Osteoblast (primary cell): Measurements from ENCODE around the gene CCDC24. TPM values are rescaled to one million over a fixed set of nuclear protein-coding genes. Genes with fewer than 3 reads are reported as not detected.

Experiments
- DNase-seq: peaks from one replicate; pipeline ENCODE4 v3.0.0; 2011; ENCODE audit warnings: low spot score, mixed read lengths; ENCODE audit not compliant: insufficient read length; ENCODE audit errors: missing footprints
- H2AFZ ChIP-seq: 2 replicates; pipeline ENCODE4 v1.6.0; 2011; ENCODE audit warnings: mild to moderate bottlenecking, low read length
- H3K27ac ChIP-seq: 2 replicates; pipeline ENCODE4 v1.5.1; 2011; ENCODE audit warnings: mild to moderate bottlenecking, low read depth, low read length, moderate library complexity
- H3K27me3 ChIP-seq: 2 replicates; pipeline ENCODE4 v1.6.0; 2012; ENCODE audit warnings: mild to moderate bottlenecking, control low read depth, inconsistent platforms, low read length, moderate library complexity; ENCODE audit not compliant: insufficient read depth
- H3K36me3 ChIP-seq: 2 replicates; pipeline ENCODE4 v1.5.1; 2011; ENCODE audit warnings: mild to moderate bottlenecking, low read length, control low read depth, moderate library complexity; ENCODE audit not compliant: insufficient read depth
- H3K4me1 ChIP-seq: 2 replicates; pipeline ENCODE4 v1.5.1; 2011; ENCODE audit warnings: mild to moderate bottlenecking, low read length, control low read depth, moderate library complexity; ENCODE audit not compliant: insufficient read depth
- H3K4me2 ChIP-seq: 2 replicates; pipeline ENCODE4 v1.6.0; 2011; ENCODE audit warnings: mild to moderate bottlenecking, low read length; ENCODE audit not compliant: insufficient read depth
- H3K4me3 ChIP-seq: fragments of 200-600 bp; sonication (generic); 3 replicates; pipeline ENCODE4 v1.5.1; 2012; ENCODE audit warnings: mild to moderate bottlenecking, low read length, inconsistent platforms; ENCODE audit not compliant: insufficient read depth
- H3K79me2 ChIP-seq: 2 replicates; pipeline ENCODE4 v1.6.0; 2012; ENCODE audit warnings: mild to moderate bottlenecking, low read length, control low read depth, inconsistent platforms; ENCODE audit not compliant: insufficient read depth
- H3K9me3 ChIP-seq: 2 replicates; pipeline ENCODE4 v1.5.1; 2011; ENCODE audit warnings: low read depth, low read length, control low read depth
- H4K20me1 ChIP-seq: 2 replicates; pipeline ENCODE4 v1.6.0; 2012; ENCODE audit warnings: mild to moderate bottlenecking, low read length, control low read depth; ENCODE audit not compliant: insufficient read depth
- total RNA-seq: library from RNA; depleted of rRNA; stranded (reverse); fragments of >200 nt; gene quantifications from 2 replicates; pipeline ENCODE4 v1.2.3, GENCODE V29; 2012
- TF ChIP-seq, protein P1 (sequence below): IDR thresholded peaks from 2 replicates; pipeline ENCODE4 v1.5.1; 2011; ENCODE audit warnings: mild to moderate bottlenecking, low read depth, low read length, moderate library complexity; ENCODE audit errors: extremely low read depth

CCDC24 gene
- total RNA-seq, 1 donor: 2.9 TPM

DNA sequence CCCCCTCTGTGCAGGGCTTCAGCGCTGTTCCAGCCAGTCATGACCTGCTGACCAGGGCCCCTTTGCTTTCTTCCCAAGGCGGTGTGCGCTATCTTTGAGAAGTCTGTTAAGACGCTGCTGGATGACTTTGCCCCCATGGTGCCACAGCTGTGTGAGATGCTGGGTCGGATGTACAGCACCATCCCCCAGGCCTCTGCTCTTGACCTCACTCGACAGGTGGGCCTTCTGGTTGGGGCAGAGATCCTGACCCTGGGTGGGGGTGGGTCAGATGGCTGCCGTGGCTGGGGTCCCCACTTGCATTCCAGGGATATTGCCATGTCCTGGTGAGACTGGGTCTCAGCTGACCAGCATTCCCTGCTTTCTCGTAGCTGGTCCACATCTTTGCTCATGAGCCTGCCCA, 30.6 kb upstream of the CCDC24 start:
- no peak for DNase-seq
- TF ChIP-seq, protein P1, sequence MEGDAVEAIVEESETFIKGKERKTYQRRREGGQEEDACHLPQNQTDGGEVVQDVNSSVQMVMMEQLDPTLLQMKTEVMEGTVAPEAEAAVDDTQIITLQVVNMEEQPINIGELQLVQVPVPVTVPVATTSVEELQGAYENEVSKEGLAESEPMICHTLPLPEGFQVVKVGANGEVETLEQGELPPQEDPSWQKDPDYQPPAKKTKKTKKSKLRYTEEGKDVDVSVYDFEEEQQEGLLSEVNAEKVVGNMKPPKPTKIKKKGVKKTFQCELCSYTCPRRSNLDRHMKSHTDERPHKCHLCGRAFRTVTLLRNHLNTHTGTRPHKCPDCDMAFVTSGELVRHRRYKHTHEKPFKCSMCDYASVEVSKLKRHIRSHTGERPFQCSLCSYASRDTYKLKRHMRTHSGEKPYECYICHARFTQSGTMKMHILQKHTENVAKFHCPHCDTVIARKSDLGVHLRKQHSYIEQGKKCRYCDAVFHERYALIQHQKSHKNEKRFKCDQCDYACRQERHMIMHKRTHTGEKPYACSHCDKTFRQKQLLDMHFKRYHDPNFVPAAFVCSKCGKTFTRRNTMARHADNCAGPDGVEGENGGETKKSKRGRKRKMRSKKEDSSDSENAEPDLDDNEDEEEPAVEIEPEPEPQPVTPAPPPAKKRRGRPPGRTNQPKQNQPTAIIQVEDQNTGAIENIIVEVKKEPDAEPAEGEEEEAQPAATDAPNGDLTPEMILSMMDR: no peak
- Histone ChIP-seq H3K4me2 (no peak overlapping the region), H2AFZ (no peak overlapping the region), H3K36me3 (peaks cover 63% of the 10 kb centered on the region), H3K27ac (no peak overlapping the region), H3K4me3 (no peak overlapping the region), H3K4me1 (no peaks in the 10 kb centered on the region), H3K9me3 (no peaks in the 10 kb centered on the region), H3K79me2 (no peaks in the 10 kb centered on the region), H3K27me3 (no peaks in the 10 kb centered on the region), H4K20me1 (peaks cover 11% of the 10 kb centered on the region)

DNA sequence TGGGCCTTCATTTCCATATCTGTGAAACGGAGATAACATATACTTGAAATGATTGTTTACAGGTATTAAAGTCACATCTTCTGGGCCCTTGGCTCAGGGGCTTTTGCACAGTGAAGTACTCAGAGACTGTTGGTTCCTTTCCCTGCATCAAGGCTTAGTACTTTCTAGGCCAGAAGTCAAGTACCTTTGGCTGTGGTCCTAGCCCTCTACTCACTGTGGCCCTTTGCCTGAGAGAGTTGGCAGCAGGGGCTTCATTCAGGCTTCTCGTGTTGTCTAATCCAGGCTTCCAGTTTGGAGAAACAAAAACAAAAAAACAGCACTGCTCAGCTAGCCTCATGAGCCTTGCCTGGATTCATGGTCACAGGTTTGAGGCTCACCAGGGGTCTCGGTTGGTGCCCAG, 29.7 kb upstream of the CCDC24 start:
- no peak for DNase-seq
- no peak overlapping the region for H3K4me3 ChIP-seq
- H3K4me2 ChIP-seq: no peak overlapping the region
- peaks cover 58% of the 10 kb centered on the region for H3K36me3 ChIP-seq
- no peak overlapping the region for H2AFZ ChIP-seq
- no peaks in the 10 kb centered on the region for H3K4me1 ChIP-seq
- no peak overlapping the region for H3K27ac ChIP-seq
- TF ChIP-seq, protein P1: no peak
- no peaks in the 10 kb centered on the region for H3K27me3 ChIP-seq
- peaks cover 11% of the 10 kb centered on the region for H4K20me1 ChIP-seq
- H3K79me2 ChIP-seq: no peaks in the 10 kb centered on the region
- no peaks in the 10 kb centered on the region for H3K9me3 ChIP-seq

DNA sequence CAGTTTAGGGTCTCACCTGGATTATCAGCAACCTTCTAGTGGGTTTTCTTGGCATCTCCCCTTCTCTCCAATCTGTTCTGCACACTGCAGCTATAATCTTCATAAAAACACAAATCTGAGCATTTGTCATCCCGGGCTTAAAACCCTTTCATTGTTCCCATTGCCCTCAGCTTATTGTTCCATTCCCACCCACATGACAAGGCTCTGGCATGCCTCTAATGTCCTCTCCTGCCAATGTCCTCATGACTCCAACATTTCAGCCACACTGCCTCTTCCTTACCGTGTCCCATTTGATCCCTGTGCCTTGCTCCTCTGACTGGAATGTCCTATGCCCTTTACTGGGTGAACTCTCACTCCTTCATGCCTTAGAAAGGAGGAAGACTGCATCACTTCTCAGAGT, 29.1 kb upstream of the CCDC24 start:
- Histone ChIP-seq H2AFZ (no peak overlapping the region), H3K4me1 (no peaks in the 10 kb centered on the region), H4K20me1 (peaks cover 10% of the 10 kb centered on the region), H3K79me2 (no peaks in the 10 kb centered on the region), H3K36me3 (peaks cover 53% of the 10 kb centered on the region), H3K4me3 (no peak overlapping the region), H3K9me3 (no peaks in the 10 kb centered on the region), H3K27ac (no peak overlapping the region), H3K27me3 (no peaks in the 10 kb centered on the region), H3K4me2 (no peak overlapping the region)
- no peak for DNase-seq
- TF ChIP-seq, protein P1: no peak

DNA sequence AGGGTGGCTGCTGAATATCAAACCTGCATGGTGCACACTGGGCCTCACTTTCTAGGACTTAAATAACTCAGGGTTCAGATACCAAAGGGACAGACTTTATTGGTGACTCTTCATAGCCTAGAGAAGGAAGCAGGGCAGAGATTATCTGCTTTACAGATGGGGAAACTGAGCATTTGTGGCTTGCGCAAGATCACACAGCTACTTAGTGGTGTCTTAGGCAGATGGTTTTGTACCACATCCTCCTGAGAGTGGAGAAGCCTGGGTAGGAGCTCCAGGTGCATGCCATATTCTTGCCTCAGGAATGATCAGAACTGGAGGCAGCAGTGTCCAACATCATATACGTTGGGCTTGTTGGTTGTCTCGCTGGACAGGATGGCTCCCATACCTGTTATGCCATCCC, 28.4 kb upstream of the CCDC24 start:
- Histone ChIP-seq H3K4me3 (no peak overlapping the region), H3K27ac (no peak overlapping the region), H3K9me3 (no peaks in the 10 kb centered on the region), H3K79me2 (no peaks in the 10 kb centered on the region), H2AFZ (no peak overlapping the region), H3K27me3 (no peaks in the 10 kb centered on the region), H3K4me2 (no peak overlapping the region), H3K36me3 (peaks cover 51% of the 10 kb centered on the region), H3K4me1 (no peaks in the 10 kb centered on the region), H4K20me1 (peaks cover 6% of the 10 kb centered on the region)
- no peak for DNase-seq
- TF ChIP-seq, protein P1: no peak
